ENCODE data around the gene SPATS2.

DNA sequence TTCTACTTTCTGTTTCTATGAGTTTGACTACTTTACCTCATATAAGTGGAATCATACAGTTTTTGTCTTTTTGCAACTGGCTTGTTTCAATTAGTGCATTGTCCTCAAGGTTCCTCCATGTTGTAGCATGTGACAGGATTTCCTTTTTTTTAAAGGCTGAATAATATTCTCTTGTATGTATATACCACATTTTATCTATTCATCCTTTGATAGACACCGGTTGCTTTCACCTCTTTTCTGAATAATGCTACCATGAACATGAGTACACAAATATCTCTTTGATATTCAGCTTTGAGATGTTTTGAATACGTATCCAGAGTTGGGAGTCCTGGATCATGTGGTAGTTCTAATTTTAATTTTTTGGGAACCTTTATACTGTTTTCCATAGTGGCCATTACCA, 65.4 kb downstream of the SPATS2 start:
- TF ChIP-seq POLR2A (IDR thresholded peaks at IDR 0.05), result no peak
- TF ChIP-seq, protein P1, sequence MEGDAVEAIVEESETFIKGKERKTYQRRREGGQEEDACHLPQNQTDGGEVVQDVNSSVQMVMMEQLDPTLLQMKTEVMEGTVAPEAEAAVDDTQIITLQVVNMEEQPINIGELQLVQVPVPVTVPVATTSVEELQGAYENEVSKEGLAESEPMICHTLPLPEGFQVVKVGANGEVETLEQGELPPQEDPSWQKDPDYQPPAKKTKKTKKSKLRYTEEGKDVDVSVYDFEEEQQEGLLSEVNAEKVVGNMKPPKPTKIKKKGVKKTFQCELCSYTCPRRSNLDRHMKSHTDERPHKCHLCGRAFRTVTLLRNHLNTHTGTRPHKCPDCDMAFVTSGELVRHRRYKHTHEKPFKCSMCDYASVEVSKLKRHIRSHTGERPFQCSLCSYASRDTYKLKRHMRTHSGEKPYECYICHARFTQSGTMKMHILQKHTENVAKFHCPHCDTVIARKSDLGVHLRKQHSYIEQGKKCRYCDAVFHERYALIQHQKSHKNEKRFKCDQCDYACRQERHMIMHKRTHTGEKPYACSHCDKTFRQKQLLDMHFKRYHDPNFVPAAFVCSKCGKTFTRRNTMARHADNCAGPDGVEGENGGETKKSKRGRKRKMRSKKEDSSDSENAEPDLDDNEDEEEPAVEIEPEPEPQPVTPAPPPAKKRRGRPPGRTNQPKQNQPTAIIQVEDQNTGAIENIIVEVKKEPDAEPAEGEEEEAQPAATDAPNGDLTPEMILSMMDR (IDR thresholded peaks at IDR 0.05), result no peak

All from ovary (tissue), 3 donors.